A204.1 (cell line): Measurements from ENCODE around the gene PCOLCE2.

Source experiments
- FAIRE-seq: peaks from 2 replicates; lab custom pipeline; 2012; peaks lifted over from hg19 to GRCh38; lab: Jason Lieb, UNC

PCOLCE2 gene

DNA sequence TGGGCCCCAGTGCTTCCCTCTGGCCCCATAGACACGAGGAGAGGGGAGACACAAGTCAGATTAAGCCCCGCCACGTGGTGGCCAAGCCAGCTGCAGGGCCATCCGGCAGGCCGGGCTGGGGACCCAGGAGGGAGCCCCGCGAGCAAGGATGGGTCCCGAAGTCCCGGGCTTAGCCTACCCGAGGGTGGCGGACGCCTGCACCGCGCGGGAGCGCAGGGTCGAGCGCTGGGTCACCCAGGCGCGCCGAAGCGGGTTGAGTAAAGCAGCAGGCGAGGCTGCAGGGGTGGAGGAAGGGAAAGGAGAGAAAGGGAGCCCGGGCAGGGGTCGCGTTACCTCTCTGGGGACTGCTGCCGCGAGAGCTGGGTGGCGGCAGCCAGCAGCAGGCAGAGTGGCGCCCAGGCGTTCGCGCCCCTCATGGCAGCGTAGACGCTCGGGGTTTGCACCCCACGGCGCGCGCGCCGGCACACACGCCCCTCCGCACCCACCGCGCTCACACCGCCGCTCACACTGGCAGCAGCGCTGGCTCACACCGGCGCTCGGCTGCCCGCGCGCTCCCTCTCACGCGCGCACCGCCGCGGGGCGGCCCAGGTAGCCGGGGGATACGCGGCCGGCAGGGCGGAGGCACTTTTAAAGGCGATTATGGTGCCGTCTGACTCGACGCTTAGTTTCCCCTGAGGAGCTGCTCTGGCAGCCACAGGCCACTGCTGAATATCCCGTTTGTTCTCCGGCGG is at the start of gene PCOLCE2:
TSS of gene PCOLCE2 (minus strand) at position 603 of the 731 bp plus-strand sequence. CDS start at position 416, 187 bp downstream.
- no peak for FAIRE-seq

GRCh38 chr3:142935963-142936362 is 47.1 kb upstream of the PCOLCE2 start:
- no peak for FAIRE-seq

DNA sequence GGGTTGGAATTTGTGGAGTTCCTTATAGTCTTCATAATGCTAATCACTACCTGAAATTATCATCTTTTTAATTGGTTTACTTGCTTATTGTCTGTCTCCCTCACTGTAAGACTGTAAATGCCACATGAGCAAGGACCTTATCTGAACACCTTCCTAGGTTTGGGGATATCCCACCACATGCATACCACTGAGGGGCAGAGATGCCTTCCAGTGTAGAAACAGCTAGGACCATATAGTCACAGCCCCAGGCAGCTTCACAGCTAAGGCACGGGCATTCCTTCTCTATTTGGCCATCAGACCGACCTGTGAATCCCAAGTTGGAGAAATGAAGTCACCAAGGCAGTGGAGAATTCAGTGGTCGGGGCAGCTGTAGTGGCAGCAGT is 46.0 kb upstream of the PCOLCE2 start:
- FAIRE-seq = no peak

GRCh38 chr3:142934128-142934886 is 45.4 kb upstream of the PCOLCE2 start:
- FAIRE-seq = no peak

DNA sequence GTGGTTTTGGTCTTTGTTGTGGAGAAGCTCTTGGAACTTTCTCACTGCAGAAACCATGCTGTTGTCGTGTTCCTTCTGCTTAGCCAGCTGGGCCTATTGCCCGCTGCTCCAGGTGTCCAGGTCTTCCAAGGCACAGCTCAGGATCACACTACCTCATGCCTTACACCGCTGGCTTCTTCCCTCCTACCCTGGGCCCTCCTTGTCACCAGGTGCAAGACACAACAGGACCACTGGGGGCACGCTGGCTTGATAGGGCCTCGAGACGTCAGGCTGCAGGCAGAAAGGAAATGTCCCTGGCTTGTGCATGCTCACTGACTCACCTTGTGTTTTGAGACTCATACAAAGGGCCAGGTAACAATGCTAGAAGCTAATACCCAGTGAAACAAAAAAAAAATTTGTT is 42.3 kb upstream of the PCOLCE2 start:
- FAIRE-seq = no peak

- FAIRE-seq = no peak
Measured at GRCh38 chr3:142930463-142930862, 41.6 kb upstream of the PCOLCE2 start.

DNA sequence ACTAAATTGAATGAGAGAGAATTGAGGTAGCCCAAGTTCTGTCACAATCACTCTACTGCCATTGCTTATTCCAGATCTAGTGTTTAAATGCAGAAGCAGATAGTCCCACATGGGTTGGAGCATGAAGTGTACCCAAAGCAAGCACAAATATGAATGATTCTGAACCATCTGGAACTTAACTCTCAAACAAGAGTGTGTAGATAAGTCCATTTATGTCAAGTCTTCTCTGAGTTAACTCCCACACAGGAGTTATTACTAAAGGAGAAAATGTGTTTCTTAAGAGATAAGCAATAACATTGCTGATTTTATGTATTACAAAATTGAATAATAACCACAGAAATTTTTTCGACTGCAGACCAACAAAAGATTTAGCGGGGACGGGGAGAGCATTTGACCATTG is 41.0 kb upstream of the PCOLCE2 start:
- FAIRE-seq = no peak

- no peak for FAIRE-seq
Measured at GRCh38 chr3:142929109-142929508, 40.2 kb upstream of the PCOLCE2 start.

DNA sequence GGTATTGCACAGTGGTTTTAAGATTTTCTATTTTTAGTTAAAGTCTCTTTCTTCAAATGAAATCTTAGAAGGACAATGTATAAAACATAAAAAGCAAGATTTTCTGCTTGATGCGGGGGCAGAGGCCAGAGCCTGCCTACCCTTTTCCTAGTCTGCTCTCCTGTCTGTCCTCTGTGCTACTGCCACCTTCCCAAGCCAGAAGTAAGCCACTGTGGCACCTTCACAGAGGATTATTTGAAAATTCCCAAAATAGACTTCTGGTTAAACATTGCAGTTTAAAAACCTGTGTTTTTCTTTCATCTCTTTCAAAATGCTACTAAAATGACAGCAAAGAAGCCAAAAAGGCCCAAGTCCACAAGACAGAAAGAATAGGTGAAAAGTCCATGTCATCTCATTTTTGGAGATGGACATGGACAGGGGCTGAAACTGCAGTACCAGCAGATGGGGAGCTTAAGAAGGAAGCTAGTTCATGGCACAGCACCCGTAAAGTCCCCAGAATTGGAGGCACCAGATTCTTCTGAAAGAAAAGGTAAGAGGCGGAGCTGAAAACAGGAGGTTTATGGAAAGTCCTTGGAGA is 37.6 kb upstream of the PCOLCE2 start:
- no peak for FAIRE-seq

GRCh38 chr3:142925140-142925539 is 36.3 kb upstream of the PCOLCE2 start:
- FAIRE-seq = no peak

- FAIRE-seq = no peak
Measured at GRCh38 chr3:142923694-142924093, 34.8 kb upstream of the PCOLCE2 start.

DNA sequence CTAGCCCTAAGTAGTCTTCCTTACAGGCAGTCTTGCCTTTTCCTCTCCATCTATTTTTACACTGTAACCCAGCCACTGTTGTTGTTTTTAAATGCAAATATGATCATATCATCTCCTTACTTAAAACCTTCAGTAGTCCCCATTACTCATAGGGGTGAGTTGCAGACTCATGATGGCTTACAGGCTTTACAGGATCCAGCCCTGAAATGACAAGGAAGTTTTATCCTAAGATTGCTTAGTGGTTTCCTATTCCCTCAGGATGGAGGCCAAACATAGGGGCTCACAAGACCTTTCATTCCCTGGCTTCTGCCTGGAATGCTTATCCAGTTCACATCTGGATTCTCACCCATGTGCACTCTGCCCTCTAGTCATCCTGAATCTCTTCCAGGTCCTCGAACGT is 27.7 kb upstream of the PCOLCE2 start:
- no peak for FAIRE-seq

DNA sequence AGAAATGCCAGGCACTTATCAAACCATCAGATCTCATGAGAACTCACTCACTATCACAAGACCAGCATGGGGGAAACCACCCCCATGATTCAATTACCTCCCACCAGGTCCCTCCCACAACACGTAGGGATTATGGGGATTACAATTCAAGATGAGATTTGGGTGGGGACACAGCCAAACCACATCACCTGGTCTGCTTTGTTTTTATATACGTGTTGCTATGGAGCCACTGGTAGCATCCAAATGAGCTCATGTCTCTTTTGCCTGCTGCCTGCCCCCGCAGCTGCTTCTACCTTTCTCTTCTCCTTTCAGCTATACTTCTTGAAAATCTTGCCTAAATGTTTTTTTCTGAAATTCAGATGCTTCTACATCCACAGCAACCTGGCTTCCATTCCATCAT is 26.8 kb upstream of the PCOLCE2 start:
- no peak for FAIRE-seq

GRCh38 chr3:142914286-142914811 is 25.5 kb upstream of the PCOLCE2 start:
- FAIRE-seq = no peak

DNA sequence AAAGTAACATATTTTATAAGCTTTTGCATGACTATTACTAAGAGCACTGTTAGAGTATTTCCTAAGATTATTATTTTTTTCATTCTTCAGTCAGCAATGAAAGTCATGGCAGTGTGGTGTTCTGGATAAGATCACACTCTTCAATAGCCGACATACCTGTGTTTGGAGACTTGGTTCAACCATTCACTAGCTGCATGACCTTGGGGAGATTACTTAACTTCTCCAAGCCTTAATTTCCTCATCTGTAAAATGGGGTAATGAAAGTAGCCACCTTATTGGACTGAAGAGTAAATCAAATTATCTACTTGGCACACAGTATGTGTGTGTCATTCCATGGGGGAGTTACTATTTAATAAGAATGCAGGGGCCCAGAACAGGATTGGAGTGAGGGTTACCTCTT is 24.5 kb upstream of the PCOLCE2 start:
- no peak for FAIRE-seq

DNA sequence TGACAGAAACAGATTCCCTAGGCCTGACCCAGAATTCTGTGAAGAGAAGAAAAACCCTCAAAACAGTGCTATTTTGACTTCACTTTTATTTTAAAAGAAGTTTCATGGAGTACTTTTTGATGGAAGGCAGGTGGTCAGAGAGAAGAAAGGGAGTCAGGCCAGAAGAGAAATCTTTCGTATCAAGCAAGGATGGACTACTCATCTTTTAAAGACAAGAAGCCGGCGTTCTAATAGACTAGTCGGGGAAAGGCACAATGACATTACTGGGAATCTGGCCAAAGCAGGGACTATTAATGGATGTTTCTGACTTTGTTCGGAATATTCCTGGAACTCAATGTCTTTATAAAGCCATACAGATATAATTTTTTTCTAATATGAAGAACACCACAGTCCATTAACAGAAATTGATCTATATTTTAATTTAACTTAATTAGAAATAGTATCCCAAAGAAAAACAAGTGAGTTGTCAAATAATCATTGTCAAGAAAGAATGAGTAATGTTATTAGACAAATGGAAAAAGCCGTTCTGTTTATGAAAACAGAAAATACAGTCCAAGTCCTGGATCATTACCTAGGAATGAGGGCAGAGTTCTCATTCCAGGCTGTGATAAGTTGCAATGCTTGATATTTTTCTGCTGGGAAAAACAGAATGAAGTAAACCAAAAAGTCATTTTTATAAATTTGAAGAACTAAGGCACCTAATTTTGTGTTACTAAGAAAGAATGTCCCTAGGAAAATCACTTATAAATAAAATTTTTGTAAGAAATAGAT is 23.7 kb upstream of the PCOLCE2 start:
- FAIRE-seq = no peak

- no peak for FAIRE-seq
Measured at GRCh38 chr3:142910280-142910679, 21.4 kb upstream of the PCOLCE2 start.

DNA sequence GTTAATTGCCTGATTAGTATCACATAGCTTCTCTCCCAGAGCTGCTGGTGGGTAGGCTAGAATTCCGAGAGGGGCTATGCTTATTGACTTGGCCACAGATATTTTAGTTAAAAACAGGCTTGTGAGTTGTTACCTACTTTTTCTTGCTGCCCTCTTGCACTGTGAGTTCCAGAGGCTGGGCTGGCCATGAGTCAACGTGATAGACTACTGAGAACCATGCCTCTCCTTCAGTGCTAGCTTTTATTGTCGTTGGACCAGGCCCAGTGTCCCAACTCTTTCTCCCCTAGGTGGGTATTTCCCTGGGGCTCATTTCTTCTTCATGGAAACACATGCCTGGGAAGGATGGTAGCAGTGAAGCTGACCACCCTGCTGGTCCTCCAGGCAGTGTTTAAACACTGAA is 20.4 kb upstream of the PCOLCE2 start:
- no peak for FAIRE-seq

DNA sequence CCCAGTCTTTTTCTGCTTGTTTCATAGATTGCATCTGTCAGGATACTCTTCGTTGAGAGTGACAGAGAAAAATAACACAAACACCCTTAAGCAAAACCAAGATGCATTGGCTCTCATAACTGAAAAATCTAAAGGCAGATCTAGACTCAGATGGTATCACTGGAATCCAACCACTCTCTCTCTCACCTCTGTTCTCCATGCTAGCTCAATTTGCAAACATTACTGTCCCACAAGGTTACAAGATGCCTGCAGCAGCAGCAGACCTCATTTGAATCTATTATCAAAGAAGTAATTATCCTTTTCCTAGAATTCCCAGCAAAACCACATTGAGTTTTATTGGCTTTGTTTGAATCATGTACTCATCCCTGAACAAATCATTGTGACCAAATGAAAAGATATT is 19.1 kb upstream of the PCOLCE2 start:
- no peak for FAIRE-seq

DNA sequence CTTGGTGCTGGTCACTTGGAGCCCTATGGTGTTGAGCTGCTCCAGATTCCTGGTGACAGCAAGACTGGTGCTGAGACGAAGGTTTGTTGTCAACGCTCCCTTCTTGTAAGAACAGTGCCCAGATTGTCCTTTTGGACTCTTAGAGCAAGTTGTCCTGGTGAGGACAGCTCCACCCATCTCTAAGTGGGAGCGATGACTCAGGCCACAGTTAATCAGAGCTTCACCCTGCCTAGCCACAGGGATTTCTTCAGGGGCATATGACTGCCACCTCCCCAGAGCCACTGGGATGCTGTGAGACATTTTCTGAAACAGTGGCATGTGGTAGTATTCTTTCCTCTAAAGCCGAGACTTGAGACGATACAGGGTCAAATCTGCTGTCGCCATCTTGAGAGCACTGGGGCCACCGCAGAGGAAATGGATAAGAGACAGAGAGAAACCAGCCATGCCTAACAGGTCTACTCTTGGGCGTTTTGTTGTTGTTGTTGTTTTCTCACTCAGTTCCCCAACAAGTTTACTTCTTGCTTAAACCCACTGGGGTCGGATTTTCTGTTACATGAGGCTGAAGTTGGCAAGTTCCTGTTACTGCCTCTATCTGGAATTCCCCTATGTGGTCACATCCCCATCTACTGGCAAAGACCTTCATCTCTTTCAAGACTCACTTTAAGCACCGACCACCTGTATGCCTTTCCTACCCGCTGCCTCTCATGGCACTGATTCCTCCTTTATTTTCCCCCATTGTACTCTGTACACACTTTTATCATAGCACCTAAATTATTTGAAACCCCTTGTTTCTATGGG is 16.0 kb upstream of the PCOLCE2 start:
- no peak for FAIRE-seq

DNA sequence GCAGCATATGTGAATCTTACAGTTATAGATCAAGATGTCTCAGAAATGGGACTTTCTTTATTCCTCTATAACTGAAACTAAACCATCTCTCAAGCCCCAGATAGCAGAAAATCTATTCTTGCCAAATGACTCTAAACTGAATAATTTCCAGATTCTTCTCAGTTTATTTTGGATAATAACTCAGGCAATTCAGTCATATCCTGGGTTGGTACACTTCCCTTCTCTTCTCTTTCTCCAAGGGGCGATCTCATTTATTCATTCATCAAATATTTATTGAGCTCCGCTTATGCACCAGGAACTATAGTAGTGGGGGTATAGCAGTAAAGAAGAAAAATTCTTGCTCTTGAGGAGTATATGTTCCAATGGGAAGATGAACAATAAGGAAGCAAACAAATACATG is 13.5 kb upstream of the PCOLCE2 start:
- no peak for FAIRE-seq
